ENCODE measurements around the gene USP26. TPM values are rescaled to one million over a fixed set of nuclear protein-coding genes. Genes with fewer than 3 reads are reported as not detected.
"Not testable (repeated sequence)": the region's sequence is repeated elsewhere in the genome, so short reads cannot be mapped to it uniquely, and the experiment has no call there.

Gene USP26
- total and polyA plus RNA-seq, 9 donors, result not detected

DNA sequence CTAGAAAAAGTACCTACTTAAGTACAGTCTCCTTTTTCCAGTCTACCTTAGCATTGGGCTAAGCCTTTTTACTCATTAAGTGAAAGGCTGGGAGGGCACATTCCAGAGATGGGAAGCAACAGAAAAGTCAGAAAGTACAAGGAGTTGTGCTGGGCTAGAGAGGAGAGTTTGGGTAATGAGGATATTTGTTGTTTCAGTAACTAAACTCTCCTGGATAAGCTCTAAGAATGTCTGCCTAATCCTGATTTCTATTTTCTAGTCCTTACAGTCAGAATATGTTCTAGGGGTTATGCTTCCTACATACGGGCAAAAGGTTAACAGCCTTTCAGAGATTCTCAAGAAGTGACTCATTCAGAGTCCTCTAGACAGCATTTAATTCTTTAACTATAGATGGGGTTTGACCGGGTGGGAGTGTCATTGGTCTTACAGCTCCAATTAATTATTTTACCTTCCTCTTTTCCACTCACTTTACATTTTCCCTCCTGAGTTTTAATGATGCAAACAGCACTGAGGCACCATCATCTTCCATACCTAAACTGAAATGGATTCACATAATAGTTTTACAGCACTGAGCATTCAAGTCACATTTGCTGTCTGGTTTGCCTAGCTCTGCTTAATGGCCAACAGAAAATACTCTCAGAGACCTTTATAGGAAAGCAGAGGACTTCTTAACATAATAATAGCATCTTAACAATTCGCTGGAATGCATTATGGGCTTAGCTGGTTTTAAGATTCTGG is 42.9 kb downstream of the USP26 start:
- no peak for TF ChIP-seq EP300 (IDR thresholded peaks at IDR 0.05)
- TF ChIP-seq, protein P1, sequence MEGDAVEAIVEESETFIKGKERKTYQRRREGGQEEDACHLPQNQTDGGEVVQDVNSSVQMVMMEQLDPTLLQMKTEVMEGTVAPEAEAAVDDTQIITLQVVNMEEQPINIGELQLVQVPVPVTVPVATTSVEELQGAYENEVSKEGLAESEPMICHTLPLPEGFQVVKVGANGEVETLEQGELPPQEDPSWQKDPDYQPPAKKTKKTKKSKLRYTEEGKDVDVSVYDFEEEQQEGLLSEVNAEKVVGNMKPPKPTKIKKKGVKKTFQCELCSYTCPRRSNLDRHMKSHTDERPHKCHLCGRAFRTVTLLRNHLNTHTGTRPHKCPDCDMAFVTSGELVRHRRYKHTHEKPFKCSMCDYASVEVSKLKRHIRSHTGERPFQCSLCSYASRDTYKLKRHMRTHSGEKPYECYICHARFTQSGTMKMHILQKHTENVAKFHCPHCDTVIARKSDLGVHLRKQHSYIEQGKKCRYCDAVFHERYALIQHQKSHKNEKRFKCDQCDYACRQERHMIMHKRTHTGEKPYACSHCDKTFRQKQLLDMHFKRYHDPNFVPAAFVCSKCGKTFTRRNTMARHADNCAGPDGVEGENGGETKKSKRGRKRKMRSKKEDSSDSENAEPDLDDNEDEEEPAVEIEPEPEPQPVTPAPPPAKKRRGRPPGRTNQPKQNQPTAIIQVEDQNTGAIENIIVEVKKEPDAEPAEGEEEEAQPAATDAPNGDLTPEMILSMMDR (IDR thresholded peaks at IDR 0.05), result no peak
- TF ChIP-seq POLR2A (IDR thresholded peaks at IDR 0.05), result no peak
- no peaks in the 10 kb centered on the region for H3K9me3 ChIP-seq
- no peaks in the 10 kb centered on the region for H3K4me1 ChIP-seq (ENCODE audit: insufficient read depth)
- DNase-seq, result no peak
- intact Hi-C loops (cut with DNase I), result no loop called here
- H3K27me3 ChIP-seq, result no peaks in the 10 kb centered on the region
- no peaks in the 10 kb centered on the region for H3K36me3 ChIP-seq
- no peak overlapping the region for H3K4me3 ChIP-seq
- 49 to 53% (median 52%) methylated on average over 3 of the region's 3 CpGs for WGBS, 3 donors
- H3K27ac ChIP-seq, result no peak overlapping the region

- Histone ChIP-seq H3K4me1 (ENCODE audit: insufficient read depth) (no peaks in the 10 kb centered on the region), H3K27ac (no peak overlapping the region), H3K9me3 (no peaks in the 10 kb centered on the region), H3K27me3 (no peaks in the 10 kb centered on the region), H3K36me3 (no peaks in the 10 kb centered on the region), H3K4me3 (no peak overlapping the region)
- no peak for DNase-seq
- intact Hi-C loops (cut with DNase I), result no loop called here
- TF ChIP-seq POLR2A (IDR thresholded peaks at IDR 0.05) (no peak), EP300 (IDR thresholded peaks at IDR 0.05) (no peak)
- TF ChIP-seq, protein P1 (IDR thresholded peaks at IDR 0.05), result no peak
- 80 to 82% (median 81%) methylated on average over 5 of the region's 5 CpGs for WGBS, 3 donors
Measured at GRCh38 chrX:133048751-133049150, 48.2 kb downstream of the USP26 start.

DNA sequence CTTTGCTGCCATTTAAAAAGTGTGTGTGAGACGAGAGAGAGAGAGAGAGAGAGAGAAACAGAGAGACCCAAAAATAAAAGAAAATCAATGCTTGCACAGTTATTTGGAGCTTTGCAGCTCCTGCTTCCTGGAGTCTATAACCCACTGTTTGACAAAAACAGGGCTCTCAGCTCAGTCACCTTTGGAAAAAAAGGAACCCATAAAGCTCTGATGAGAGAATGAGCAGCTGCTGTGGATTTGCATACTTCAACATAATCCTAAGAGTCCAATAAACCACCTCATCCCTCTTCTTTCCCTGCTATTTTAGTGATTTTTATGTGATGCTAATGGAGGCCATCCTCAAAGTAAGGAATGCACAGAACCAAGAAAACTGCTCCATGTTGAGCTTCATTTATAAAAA is 50.3 kb downstream of the USP26 start:
- 66 to 67% (median 67%) methylated on average over 1 of the region's 1 CpG for WGBS, 3 donors
- Histone ChIP-seq H3K36me3 (no peaks in the 10 kb centered on the region), H3K9me3 (no peaks in the 10 kb centered on the region), H3K4me3 (no peak overlapping the region), H3K27me3 (no peaks in the 10 kb centered on the region), H3K27ac (no peak overlapping the region), H3K4me1 (ENCODE audit: insufficient read depth) (no peaks in the 10 kb centered on the region)
- intact Hi-C loops (cut with DNase I), result no loop called here
- no peak for DNase-seq
- TF ChIP-seq, protein P1 (IDR thresholded peaks at IDR 0.05), result no peak
- TF ChIP-seq EP300 (IDR thresholded peaks at IDR 0.05), result no peak
- TF ChIP-seq POLR2A (IDR thresholded peaks at IDR 0.05), result no peak

DNA sequence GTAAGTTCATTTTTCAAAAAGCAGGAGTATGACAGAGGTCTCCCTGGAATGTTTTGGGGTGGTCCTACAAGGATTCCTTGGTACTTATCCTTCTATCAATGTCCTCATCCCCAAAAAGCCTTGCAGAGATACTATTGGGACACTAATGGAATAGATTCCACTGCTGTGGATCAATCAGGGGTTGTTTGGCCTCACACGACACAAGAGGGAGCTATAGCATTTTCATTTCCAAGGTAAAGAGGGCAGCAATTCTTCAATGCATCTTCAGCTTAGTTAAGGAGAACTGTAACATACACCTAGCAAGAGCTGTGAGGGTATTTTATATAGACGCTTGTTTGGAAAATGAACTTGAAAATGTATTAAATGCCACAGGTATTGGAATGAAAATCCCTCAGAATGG is 50.9 kb downstream of the USP26 start:
- intact Hi-C loops (cut with DNase I), result no loop called here

DNA sequence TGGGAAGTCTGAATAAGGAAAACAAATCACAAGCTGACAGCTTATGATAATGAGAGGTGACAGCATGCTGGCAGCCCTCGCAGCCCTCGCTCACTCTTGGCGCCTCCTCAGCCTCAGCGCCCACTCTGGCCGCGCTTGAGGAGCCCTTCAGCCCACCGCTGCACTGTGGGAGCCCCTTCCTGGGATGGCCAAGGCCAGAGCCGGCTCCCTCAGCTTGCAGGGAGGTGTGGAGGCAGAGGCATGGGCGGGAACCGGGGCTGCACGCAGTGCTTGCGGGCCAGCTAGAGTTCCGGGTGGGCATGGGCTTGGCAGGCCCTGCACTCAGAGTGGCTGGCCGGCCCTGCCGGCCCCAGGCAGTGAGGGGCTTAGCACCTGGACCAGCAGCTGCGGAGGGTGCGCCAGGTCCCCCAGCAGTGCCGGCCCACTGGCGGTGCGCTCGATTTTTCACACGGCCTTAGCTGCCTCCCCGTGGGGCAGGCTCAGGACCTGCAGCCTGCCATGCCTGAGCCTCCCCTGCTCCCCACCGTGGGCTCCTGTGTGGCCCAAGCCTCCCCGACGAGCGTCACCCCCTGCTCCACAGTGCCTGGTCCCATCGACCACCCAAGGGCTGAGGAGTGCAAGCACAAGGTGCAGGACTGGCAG is 52.6 kb downstream of the USP26 start:
- H3K4me3 ChIP-seq; H3K9me3 ChIP-seq; H3K4me1 ChIP-seq (ENCODE audit: insufficient read depth); H3K36me3 ChIP-seq; intact Hi-C loops (cut with DNase I); H3K27me3 ChIP-seq; H3K27ac ChIP-seq: not testable (repeated sequence)
- WGBS, 3 donors, result 84 to 91% (median 88%) methylated on average over 28 of the region's 28 CpGs
- peak in 1 of 5 donors; percentile 9 for DNase-seq

More for the DNA sequence above, 50.9 kb downstream of the USP26 start:
- H3K27me3 ChIP-seq, result no peaks in the 10 kb centered on the region
- 43 to 58% (median 46%) methylated on average over 2 of the region's 2 CpGs for WGBS, 3 donors
- H3K4me1 ChIP-seq (ENCODE audit: insufficient read depth), result no peaks in the 10 kb centered on the region
- H3K9me3 ChIP-seq, result no peaks in the 10 kb centered on the region
- H3K27ac ChIP-seq, result no peak overlapping the region
- TF ChIP-seq EP300 (IDR thresholded peaks at IDR 0.05) (no peak), POLR2A (IDR thresholded peaks at IDR 0.05) (no peak)
- TF ChIP-seq, protein P1 (IDR thresholded peaks at IDR 0.05), result no peak
- no peaks in the 10 kb centered on the region for H3K36me3 ChIP-seq
- no peak for DNase-seq
- H3K4me3 ChIP-seq, result no peak overlapping the region
